Endothelial cell of umbilical vein (primary cell): ENCODE results near the gene TSEN2.

Experiments
- CTCF ChIP-seq, 2 donors: IDR thresholded peaks; 1 replicate in 1 of 2; 2 replicates in 1 of 2; pipeline ENCODE4 v1.5.1; 2011; ENCODE audit warnings: low read length in 2 of 2, mild to moderate bottlenecking in 2 of 2, moderate library complexity in 2 of 2, control low read depth in 1 of 2, inconsistent platforms in 1 of 2, low read depth in 1 of 2; ENCODE audit not compliant: insufficient read depth in 1 of 2; ENCODE audit errors: extremely low read depth in 1 of 2
- JUN ChIP-seq: IDR thresholded peaks from 2 replicates; pipeline ENCODE4 v1.6.1; 2011; ENCODE audit warnings: borderline replicate concordance, low read depth; ENCODE audit not compliant: insufficient read length, insufficient read depth

- TF ChIP-seq CTCF (IDR thresholded peaks at IDR 0.05; ENCODE audit: extremely low read depth in 1 of 2, insufficient read depth in 1 of 2, low read depth in 1 of 2, low read length in 2 of 2) (no peak), JUN (no peak)
Observed at GRCh38 chr3:12559520-12559919, 75.2 kb downstream of the TSEN2 start.
